Measurements from ENCODE around the gene YTHDC1. TPM values are rescaled to one million over a fixed set of nuclear protein-coding genes. Genes with fewer than 3 reads are reported as not detected.

The YTHDC1 gene
- total and polyA plus RNA-seq, 2 of the 8 experiments (the other 6 are each of a cell fraction or from before 2014, with no cell fraction given) = 25.7 to 89.5 TPM

DNA sequence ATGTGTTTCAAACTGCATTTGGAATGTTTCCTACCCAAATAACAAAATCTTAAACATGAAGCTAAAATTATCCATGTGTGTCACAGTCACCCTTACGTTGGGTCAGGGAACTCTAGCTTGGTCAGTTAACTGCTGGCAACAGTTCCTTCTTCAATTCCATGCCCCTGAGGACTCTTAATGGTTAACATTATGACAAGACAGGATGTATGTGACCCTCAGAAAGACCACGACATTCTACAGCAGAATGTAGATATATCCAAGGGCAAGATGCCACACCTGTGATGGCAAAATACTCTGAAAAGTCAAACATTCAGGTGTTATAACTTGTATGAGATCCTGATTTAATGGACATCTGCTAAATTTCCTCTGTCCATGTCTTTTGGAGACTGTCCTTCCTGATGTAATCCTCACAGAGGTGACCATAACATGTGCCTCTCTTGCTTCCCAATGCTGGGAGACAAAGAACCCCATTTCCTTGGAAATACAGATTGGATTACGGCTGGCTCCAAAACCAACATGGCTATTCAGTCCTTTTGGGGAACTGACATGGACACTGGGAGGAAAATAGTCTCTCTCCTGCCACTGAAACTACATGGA, 39.1 kb downstream of the YTHDC1 start:
- no peak overlapping the region for H3K14ac ChIP-seq (ENCODE audit: insufficient read length)
- H4K5ac ChIP-seq (ENCODE audit: insufficient read length, low read depth, low read length) = no peak overlapping the region
- no peak overlapping the region for H2AFZ ChIP-seq (ENCODE audit: low read length)
- peaks cover 2 to 48% (median 17%) of the 10 kb centered on the region in 4 experiments; a peak in 6 of 8 replicates for H3K36me3 ChIP-seq (ENCODE audit: control insufficient read depth in 2 of 4, insufficient read depth in 4 of 4, low read length in 3 of 4)
- H3K27ac ChIP-seq (ENCODE audit: low read depth, low read length) = no peak overlapping the region
- H3K23me2 ChIP-seq (ENCODE audit: low read depth, low read length) = no peaks in the 10 kb centered on the region
- DNase-seq (ENCODE audit: low read depth in 1 of 2, low spot score in 2 of 2) = no peak
- H3K4ac ChIP-seq (replicated peaks; ENCODE audit: insufficient read length, low read depth, low read length) = no peak overlapping the region
- no peaks in the 10 kb centered on the region for H3K27me3 ChIP-seq (replicated peaks in 1 of 4; ENCODE audit: control insufficient read depth in 3 of 4, extremely low read depth in 1 of 4, insufficient read depth in 3 of 4, low read length in 3 of 4)
- no peak overlapping the region for H2AK5ac ChIP-seq (ENCODE audit: low read depth, low read length)
- no peak overlapping the region for H3K9ac ChIP-seq (replicated peaks in 1 of 4; ENCODE audit: extremely low read depth in 1 of 4, low read depth in 3 of 4, low read length in 3 of 4)
- H4K91ac ChIP-seq (replicated peaks; ENCODE audit: insufficient read length, low read length) = no peak overlapping the region
- no peak overlapping the region for H4K8ac ChIP-seq (ENCODE audit: extremely low read depth, insufficient read depth, low read length)
- H3K23ac ChIP-seq (ENCODE audit: insufficient read length) = no peak overlapping the region
- H3K4me3 ChIP-seq (ENCODE audit: extremely low read depth in 1 of 4, insufficient read depth in 2 of 4, low read depth in 3 of 4, low read length in 4 of 4) = no peak overlapping the region
- no peak for FAIRE-seq
- no peaks in the 10 kb centered on the region for H3K9me3 ChIP-seq (ENCODE audit: insufficient read depth in 2 of 2, low read depth in 1 of 2, low read length in 1 of 2)
- no peaks in the 10 kb centered on the region for H3K79me1 ChIP-seq (ENCODE audit: low read depth, low read length)
- POLR2A ChIA-PET (ENCODE audit: partially characterized antibody) = interaction anchor here (0.9 to 1.3 kb wide), 3 partner anchors 14 to 40 kb away, joined by 3 to 4 read pairs (median 3); partner anchors contain the start of gene YTHDC1
- TF ChIP-seq CTBP2 (IDR thresholded peaks at IDR 0.05; ENCODE audit: borderline replicate concordance, insufficient read depth, insufficient read length, low read length) = no peak
- 0 out of 3 replicates have a peak, but pooled peaks of 1 of the 2 experiments have one; percentile 51 for TF ChIP-seq POLR2A (IDR thresholded peaks at IDR 0.05; ENCODE audit: control extremely low read depth in 1 of 2, low read depth in 2 of 2, low read length in 2 of 2)
- no peak overlapping the region for H2BK120ac ChIP-seq (replicated peaks; ENCODE audit: low read depth, low read length)
- no peaks in the 10 kb centered on the region for H4K20me1 ChIP-seq (replicated peaks in 1 of 2; ENCODE audit: control insufficient read depth in 1 of 2, insufficient read depth in 2 of 2, low read length in 2 of 2)
- no peak overlapping the region for H3K4me2 ChIP-seq (ENCODE audit: insufficient read depth in 1 of 2, low read depth in 2 of 2, low read length in 2 of 2)
- no peak overlapping the region for H3K56ac ChIP-seq (replicated peaks; ENCODE audit: insufficient read length, low read depth, low read length)
- no peak overlapping the region for H2BK20ac ChIP-seq (ENCODE audit: low read length)
- H2BK5ac ChIP-seq (ENCODE audit: low read depth, low read length) = no peak overlapping the region
- 92% methylated on average over 3 of the region's 3 CpGs; no CpG with 5 or more reads in 1 of the 2 experiments for WGBS, 2 experiments (ENCODE audit: extremely low coverage in 1 of 2, insufficient coverage in 1 of 2, insufficient read length in 1 of 2, insufficient replicate concordance in 2 of 2, low coverage in 1 of 2, low lambda C conversion rate in 2 of 2, missing lambda C conversion rate in 1 of 2)
- no peak overlapping the region for H2BK12ac ChIP-seq (ENCODE audit: low read depth, low read length)
- CTCF ChIA-PET (ENCODE audit: partially characterized antibody) = interaction anchor here (1.0 kb wide), 2 partner anchors 39 to 448 kb away, joined by 3 read pairs; no protein-coding TSS in a partner anchor
- no peak overlapping the region for H3K18ac ChIP-seq (ENCODE audit: extremely low read depth, low read length)
- H3K4me1 ChIP-seq (replicated peaks in 1 of 4; ENCODE audit: control insufficient read depth in 3 of 4, insufficient read depth in 4 of 4, low read length in 3 of 4) = no peaks in the 10 kb centered on the region
- H3K79me2 ChIP-seq (ENCODE audit: control insufficient read depth in 1 of 2, insufficient read depth in 2 of 2, low read length in 2 of 2) = no peaks in the 10 kb centered on the region
- H2BK15ac ChIP-seq (ENCODE audit: low read length) = no peak overlapping the region

All from H1 (cell line).